IMR-90 (cell line): ENCODE results near the gene PLBD1. TPM values are rescaled to one million over a fixed set of nuclear protein-coding genes. Genes with fewer than 3 reads are reported as not detected.

Experiments
- ATAC-seq: fragments of 200-7000 bp; cut with Tn5 transposase; 2 replicates; pipeline ENCODE4 v1.9.1; 2020; ENCODE audit warnings: low read depth, mild to moderate bottlenecking, moderate library complexity
- BruUV-seq: library from RNA; stranded (reverse); fragments of 400-500 nt; replicated peaks from 2 replicates; lab custom pipeline; 2021; lab: Mats Ljungman, UMichigan
- CTCF ChIA-PET: fragments of 300-600 bp; formaldehyde crosslinking; extraction: SDS; loops from one replicate; lab custom pipeline; 2021; ENCODE audit warnings: antibody characterized with exemption; lab: Yijun Ruan, JAX
- POLR2A ChIA-PET: fragments of 300-600 bp; sonication (Branson Sonifier 250); formaldehyde crosslinking; loops from one replicate; lab custom pipeline; 2022; ENCODE audit warnings: antibody characterized with exemption; ENCODE audit not compliant: unreplicated experiment; lab: Charles Lee
- DNase-seq: peaks from one replicate; pipeline ENCODE4 v3.0.0; 2013
- H2AFZ ChIP-seq: replicated peaks from 2 replicates; pipeline ENCODE3; 2013; ENCODE audit warnings: low read length, mild to moderate bottlenecking; ENCODE audit not compliant: poor library complexity
- H2AK5ac ChIP-seq: 2 replicates; pipeline ENCODE4 v1.6.1; 2013; ENCODE audit warnings: low read depth, low read length, inconsistent platforms
- H2AK9ac ChIP-seq: replicated peaks from 2 replicates; pipeline ENCODE3; 2013; ENCODE audit warnings: mild to moderate bottlenecking, low read depth, low read length, moderate library complexity; ENCODE audit not compliant: poor library complexity
- H2BK120ac ChIP-seq: 2 replicates; pipeline ENCODE4 v1.6.1; 2013; ENCODE audit warnings: low read depth, low read length, inconsistent platforms
- H2BK15ac ChIP-seq: 3 replicates; pipeline ENCODE4 v1.6.1; 2013; ENCODE audit warnings: low read depth, low read length, inconsistent platforms
- H2BK20ac ChIP-seq: 2 replicates; pipeline ENCODE4 v1.6.1; 2013; ENCODE audit warnings: low read depth, mild to moderate bottlenecking, inconsistent platforms, low read length, moderate library complexity
- H2BK5ac ChIP-seq: 2 replicates; pipeline ENCODE4 v1.6.1; 2013; ENCODE audit warnings: mild to moderate bottlenecking, low read depth, low read length, inconsistent platforms; ENCODE audit not compliant: poor library complexity, severe bottlenecking
- H3K14ac ChIP-seq: replicated peaks from 2 replicates; pipeline ENCODE4 v1.6.1; 2013; ENCODE audit warnings: low read depth, low read length, inconsistent platforms
- H3K18ac ChIP-seq: 2 replicates; pipeline ENCODE4 v1.6.1; 2013; ENCODE audit warnings: low read depth, low read length, control low read depth
- H3K23ac ChIP-seq: 2 replicates; pipeline ENCODE4 v1.6.1; 2013; ENCODE audit warnings: low read depth, low read length, inconsistent platforms
- H3K27ac ChIP-seq: 2 replicates; pipeline ENCODE4 v1.5.1; 2013; ENCODE audit warnings: mild to moderate bottlenecking, control low read depth, low read length; ENCODE audit not compliant: insufficient read depth
- H3K27me3 ChIP-seq: 2 replicates; pipeline ENCODE4 v1.6.1; 2013; ENCODE audit warnings: low read length; ENCODE audit not compliant: control insufficient read depth, insufficient read depth
- H3K36me3 ChIP-seq: 2 replicates; pipeline ENCODE4 v1.6.1; 2013; ENCODE audit warnings: low read length, mixed read lengths; ENCODE audit not compliant: control insufficient read depth, insufficient read depth
- H3K4ac ChIP-seq: 2 replicates; pipeline ENCODE4 v1.6.1; 2013; ENCODE audit warnings: low read depth, low read length, inconsistent platforms
- H3K4me1 ChIP-seq: 2 replicates; pipeline ENCODE4 v1.6.1; 2013; ENCODE audit warnings: low read length, mixed read lengths; ENCODE audit not compliant: control insufficient read depth, insufficient read depth
- H3K4me2 ChIP-seq: 2 replicates; pipeline ENCODE4 v1.6.1; 2013; ENCODE audit warnings: low read depth, mild to moderate bottlenecking, control low read depth, low read length, moderate library complexity
- H3K4me3 ChIP-seq: 2 replicates; pipeline ENCODE4 v1.5.1; 2013; ENCODE audit warnings: low read depth, mild to moderate bottlenecking, control low read depth, low read length, moderate library complexity; ENCODE audit not compliant: insufficient read depth
- H3K56ac ChIP-seq: 2 replicates; pipeline ENCODE4 v1.6.1; 2013; ENCODE audit warnings: low read length, inconsistent platforms; ENCODE audit not compliant: insufficient read depth; ENCODE audit errors: extremely low read depth
- H3K79me1 ChIP-seq, 2 experiments: 2 replicates each; pipeline ENCODE4 v1.6.1; 2013; ENCODE audit warnings: low read length in 2 of 2, inconsistent platforms in 1 of 2, low read depth in 1 of 2
- H3K9ac ChIP-seq: 2 replicates; pipeline ENCODE4 v1.6.1; 2013; ENCODE audit warnings: low read depth, low read length, control low read depth
- H3K9me1 ChIP-seq: 2 replicates; pipeline ENCODE4 v1.6.1; 2013; ENCODE audit warnings: low read length, inconsistent platforms; ENCODE audit not compliant: insufficient read depth
- H3K9me3 ChIP-seq: 2 replicates; pipeline ENCODE4 v1.6.1; 2013; ENCODE audit warnings: low read length; ENCODE audit not compliant: control insufficient read depth, insufficient read depth
- H4K20me1 ChIP-seq: 2 replicates; pipeline ENCODE4 v1.6.1; 2013; ENCODE audit warnings: low read length, inconsistent platforms; ENCODE audit not compliant: insufficient read depth
- H4K5ac ChIP-seq: 2 replicates; pipeline ENCODE4 v1.6.1; 2013; ENCODE audit warnings: mild to moderate bottlenecking, low read depth, low read length, control low read depth
- H4K8ac ChIP-seq, 2 experiments: 2 replicates each; pipeline ENCODE4 v1.6.1; 2013; ENCODE audit warnings: low read depth in 2 of 2, low read length in 2 of 2, control low read depth in 1 of 2, inconsistent platforms in 1 of 2
- H4K91ac ChIP-seq: 2 replicates; pipeline ENCODE4 v1.6.1; 2013; ENCODE audit warnings: low read depth, low read length, inconsistent platforms; ENCODE audit not compliant: insufficient read depth
- CHD1 ChIP-seq: IDR thresholded peaks from 2 replicates; pipeline ENCODE4 v1.6.1; 2012; ENCODE audit warnings: low read depth, low read length, improper control_type of control experiment
- ELK1 ChIP-seq: fragments of 150-350 bp; IDR thresholded peaks from 2 replicates; pipeline ENCODE4 v1.6.1; 2016; ENCODE audit warnings: low read depth, mild to moderate bottlenecking, low read length, moderate library complexity, borderline replicate concordance
- MAZ ChIP-seq: IDR thresholded peaks from 2 replicates; pipeline ENCODE4 v1.6.1; 2012; ENCODE audit warnings: low read depth, mild to moderate bottlenecking, low read length, improper control_type of control experiment, moderate library complexity, borderline replicate concordance
- MXI1 ChIP-seq: IDR thresholded peaks from 2 replicates; pipeline ENCODE4 v1.6.1; 2012; ENCODE audit warnings: low read depth, mild to moderate bottlenecking, low read length, moderate library complexity, borderline replicate concordance
- WGBS, 2 experiments: methylation state at CpG; one replicate each; pipeline versions ENCODE4 v1.1.5 to v1.1.7; 2013; ENCODE audit warnings: missing lambda C conversion rate in 2 of 2; ENCODE audit not compliant: insufficient read length in 1 of 2; ENCODE audit errors: extremely low coverage in 2 of 2; 5-methylcytosine and 5-hydroxymethylcytosine counted together
- dilution Hi-C: fragments of 300-500 bp; cut with HindIII; formaldehyde crosslinking; loops from one replicate; pipeline ENCODE4 v1.14.3; 2018; ENCODE audit warnings: low sequenced_read_pairs; ENCODE audit not compliant: unreplicated experiment
- in situ Hi-C: fragments of 300-500 bp; cut with MboI; formaldehyde crosslinking; loops from 3 replicates; pipeline ENCODE4 v1.14.3; 2019; ENCODE audit warnings: low sequenced_read_pairs, inconsistent platforms, mixed read lengths
- intact Hi-C: fragments of 100-400 bp; cut with micrococcal nuclease; formaldehyde crosslinking; loops from 2 replicates; pipeline ENCODE4 v1.10.0; 2022
- polyA plus RNA-seq, 3 experiments: library from polyadenylated mRNA; depleted of rRNA; stranded (reverse); fragments of >200 nt; gene quantifications; 2 replicates each; pipeline ENCODE4 v1.2.3, GENCODE V29; 2012; ENCODE audit warnings: low replicate concordance in 1 of 3
- total RNA-seq: library from RNA; depleted of rRNA; stranded (reverse); fragments of >200 nt; gene quantifications from 2 replicates; pipeline ENCODE4 v1.2.3, GENCODE V29; 2012

Gene PLBD1
- total and polyA plus RNA-seq, 2 of the 4 experiments (the other 2 are of a cell fraction): under 0.01 TPM; not detected in 1

GRCh38 chr12:14601692-14602478, 34.2 kb upstream of the PLBD1 start:
- H2BK120ac ChIP-seq: no peak overlapping the region
- H3K56ac ChIP-seq: no peak overlapping the region
- no peak overlapping the region for H4K91ac ChIP-seq
- H3K27ac ChIP-seq: no peak overlapping the region
- WGBS, 2 experiments: 40% methylated on average over 1 of the region's 4 CpGs; no CpG with 5 or more reads in 1 of the 2 experiments
- H3K4me1 ChIP-seq: no peaks in the 10 kb centered on the region
- H3K36me3 ChIP-seq: no peaks in the 10 kb centered on the region
- no peak overlapping the region for H3K4me2 ChIP-seq
- no peak overlapping the region for H3K4ac ChIP-seq
- ATAC-seq (no peak), DNase-seq (no peak)
- H2BK15ac ChIP-seq: no peak overlapping the region
- POLR2A ChIA-PET: no interaction called here
- no peak overlapping the region for H3K9ac ChIP-seq
- H4K20me1 ChIP-seq: no peaks in the 10 kb centered on the region
- in situ Hi-C loops (no loop called here), intact Hi-C loops (no loop called here), dilution Hi-C loops (no loop called here)
- H2AK9ac ChIP-seq: no peak overlapping the region
- H4K5ac ChIP-seq: no peak overlapping the region
- no peak overlapping the region for H3K4me3 ChIP-seq
- no peak overlapping the region for H3K23ac ChIP-seq
- H3K9me1 ChIP-seq: no peaks in the 10 kb centered on the region
- no peaks in the 10 kb centered on the region for H3K27me3 ChIP-seq
- TF ChIP-seq CHD1 (no peak), MXI1 (no peak), ELK1 (no peak), MAZ (no peak)
- no peak overlapping the region for H2AK5ac ChIP-seq
- CTCF ChIA-PET: no interaction called here
- no peaks in the 10 kb centered on the region for H3K79me1 ChIP-seq
- H2AFZ ChIP-seq: no peak overlapping the region
- H3K18ac ChIP-seq: no peak overlapping the region
- H2BK20ac ChIP-seq: no peak overlapping the region
- no TSS peak for BruUV-seq
- no peak overlapping the region for H3K14ac ChIP-seq
- no peak overlapping the region for H4K8ac ChIP-seq
- H3K9me3 ChIP-seq: no peaks in the 10 kb centered on the region
- no peak overlapping the region for H2BK5ac ChIP-seq
